Measurements from ENCODE around the gene CATSPERZ.
"Not testable (repeated sequence)": the region's sequence is repeated elsewhere in the genome, so short reads cannot be mapped to it uniquely, and the experiment has no call there.

The CATSPERZ gene

DNA sequence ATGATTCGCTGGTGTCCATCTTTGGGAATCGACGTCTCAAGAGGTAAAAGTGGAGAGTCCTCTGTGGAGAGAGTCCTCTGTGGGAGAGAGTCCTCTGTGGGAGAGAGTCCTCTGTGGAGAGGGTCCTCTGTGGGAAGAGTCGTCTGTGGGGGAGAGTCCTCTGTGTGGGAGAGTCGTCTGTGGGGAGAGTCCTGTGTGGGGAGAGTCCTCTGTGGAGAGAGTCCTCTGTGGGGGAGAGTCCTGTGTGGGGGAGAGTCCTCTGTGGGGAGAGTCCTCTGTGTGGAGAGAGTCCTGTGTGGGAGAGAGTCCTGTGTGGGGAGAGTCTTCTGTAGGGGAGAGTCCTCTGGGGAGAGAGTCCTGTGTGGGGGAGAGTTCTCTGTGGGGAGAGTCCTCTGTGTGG lies 20.9 kb downstream of the CATSPERZ start:
- DNase-seq: no peak

DNA sequence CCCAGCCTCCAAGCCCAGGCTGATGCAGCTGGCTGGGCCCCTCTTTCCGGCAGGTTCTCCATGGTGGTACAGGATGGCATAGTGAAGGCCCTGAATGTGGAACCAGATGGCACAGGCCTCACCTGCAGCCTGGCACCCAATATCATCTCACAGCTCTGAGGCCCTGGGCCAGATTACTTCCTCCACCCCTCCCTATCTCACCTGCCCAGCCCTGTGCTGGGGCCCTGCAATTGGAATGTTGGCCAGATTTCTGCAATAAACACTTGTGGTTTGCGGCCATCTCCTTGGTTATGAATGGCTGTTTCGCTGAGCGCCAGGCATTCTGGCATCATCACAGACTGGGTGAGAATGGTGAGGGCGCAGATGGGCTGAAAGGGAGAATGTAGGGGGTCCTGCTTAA lies 21.4 kb downstream of the CATSPERZ start:
- DNase-seq: no peak

DNA sequence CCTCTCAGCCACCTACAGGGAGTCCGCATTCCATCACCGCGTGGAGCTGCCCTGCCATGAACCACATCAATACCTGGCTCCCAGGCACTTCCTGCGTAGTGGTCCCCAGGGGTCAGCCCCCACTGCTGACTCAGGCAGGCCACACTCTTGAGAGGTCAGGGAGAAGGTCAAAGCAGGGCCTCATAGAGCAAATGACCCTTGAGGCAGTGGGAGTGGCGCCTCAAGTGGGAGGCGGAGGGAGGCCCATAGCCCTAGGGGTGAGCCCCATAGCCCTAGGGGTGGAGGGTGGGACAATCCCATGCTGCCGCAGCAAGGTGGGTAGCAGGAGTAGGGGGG lies 22.7 kb downstream of the CATSPERZ start:
- DNase-seq: no peak

DNA sequence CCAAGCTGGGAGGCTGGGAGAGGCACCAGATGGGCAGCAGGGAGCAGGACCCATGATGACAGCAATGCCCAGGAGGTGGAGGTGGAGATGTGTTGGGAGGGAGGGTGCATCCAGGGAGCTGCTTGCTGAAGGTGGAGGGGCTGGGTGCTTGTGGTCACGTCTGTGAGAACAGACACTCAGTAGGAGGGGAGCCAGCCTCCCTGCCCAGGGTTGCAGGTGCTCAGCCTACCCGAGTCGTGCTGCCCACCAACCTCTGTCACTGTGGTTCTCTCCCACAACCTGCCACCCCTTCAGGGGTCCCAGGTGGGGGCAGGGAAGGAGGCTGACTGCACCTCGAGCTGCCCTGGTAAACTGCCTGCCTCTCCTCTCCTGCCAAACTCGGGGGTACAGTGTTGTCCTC lies 23.2 kb downstream of the CATSPERZ start:
- no peak for DNase-seq

DNA sequence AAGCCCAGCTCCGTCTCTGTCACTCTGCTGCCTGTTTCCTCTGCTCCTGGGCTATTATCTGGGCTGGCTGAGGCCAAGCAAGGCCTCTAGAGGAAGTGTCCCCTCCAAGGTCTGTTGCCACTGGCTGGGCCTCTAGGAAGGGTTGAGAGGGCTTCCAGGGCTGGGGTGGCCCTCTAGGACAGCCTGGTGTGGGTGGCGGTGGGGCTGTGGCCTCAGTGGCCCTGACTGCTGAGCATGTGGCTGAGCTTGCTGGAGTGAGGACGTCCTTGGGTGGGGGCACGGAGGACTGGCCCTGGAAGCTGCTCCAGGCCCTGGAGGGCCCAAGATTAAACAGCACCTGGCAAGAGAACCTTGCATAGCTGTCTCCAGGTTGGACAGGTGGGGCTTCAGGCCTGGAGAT lies 23.8 kb downstream of the CATSPERZ start:
- not testable (repeated sequence) for DNase-seq

DNA sequence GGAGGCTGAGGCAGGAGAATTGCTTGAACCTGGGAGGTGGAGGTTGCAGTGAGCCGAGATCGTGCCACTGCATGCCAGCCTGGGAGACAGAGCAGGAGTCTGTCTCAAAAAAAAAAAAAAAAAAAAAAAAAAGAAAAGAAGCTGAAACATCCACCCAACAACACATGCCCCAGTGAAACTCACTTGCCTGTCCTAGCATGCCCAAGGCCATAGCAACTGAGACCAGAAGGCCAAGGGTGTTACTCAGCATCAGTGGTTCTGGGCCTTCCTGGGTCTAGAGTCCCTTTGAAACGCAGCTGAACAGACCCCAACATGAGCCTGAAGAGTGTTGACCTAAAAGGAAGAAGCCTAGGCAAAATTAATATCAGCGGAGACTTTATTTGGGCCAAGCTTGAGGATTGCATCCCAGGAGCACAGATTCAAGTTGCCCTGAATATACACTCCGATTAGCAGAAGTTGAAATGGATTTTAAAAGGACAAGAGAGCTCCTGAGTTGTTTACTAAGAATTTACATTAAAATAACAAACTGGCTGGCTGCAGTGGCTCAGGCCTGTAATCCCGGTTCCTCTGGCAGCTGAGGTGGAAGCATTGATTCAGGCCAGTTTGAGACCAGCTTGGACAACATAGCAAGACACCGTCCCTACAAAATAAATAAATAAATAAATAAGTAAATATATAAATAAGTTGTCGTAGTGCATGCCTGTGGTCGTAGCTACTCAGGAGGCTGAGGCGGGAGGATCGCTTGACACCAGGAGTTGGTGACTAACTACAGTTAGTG lies 24.7 kb downstream of the CATSPERZ start:
- no peak for DNase-seq

DNA sequence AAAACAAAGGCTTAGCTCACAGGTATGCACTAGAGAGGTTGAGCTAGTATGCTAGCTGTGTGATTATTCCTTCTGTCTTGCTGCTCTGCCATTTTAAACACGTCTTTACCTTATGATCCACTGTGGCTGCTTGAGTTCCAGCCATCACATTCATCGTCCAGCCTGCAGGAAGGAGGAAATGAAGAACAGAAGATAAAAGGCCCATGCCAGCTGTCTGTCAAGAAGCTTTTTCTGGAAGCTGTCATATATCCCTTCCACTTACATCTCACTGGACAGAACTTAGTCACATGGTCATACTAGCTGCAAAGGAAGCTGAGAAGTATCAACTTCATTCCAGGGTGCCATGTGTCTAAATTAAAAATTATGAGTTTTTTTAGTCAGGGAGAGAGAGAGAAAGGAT lies 27.2 kb downstream of the CATSPERZ start:
- DNase-seq: no peak

DNA sequence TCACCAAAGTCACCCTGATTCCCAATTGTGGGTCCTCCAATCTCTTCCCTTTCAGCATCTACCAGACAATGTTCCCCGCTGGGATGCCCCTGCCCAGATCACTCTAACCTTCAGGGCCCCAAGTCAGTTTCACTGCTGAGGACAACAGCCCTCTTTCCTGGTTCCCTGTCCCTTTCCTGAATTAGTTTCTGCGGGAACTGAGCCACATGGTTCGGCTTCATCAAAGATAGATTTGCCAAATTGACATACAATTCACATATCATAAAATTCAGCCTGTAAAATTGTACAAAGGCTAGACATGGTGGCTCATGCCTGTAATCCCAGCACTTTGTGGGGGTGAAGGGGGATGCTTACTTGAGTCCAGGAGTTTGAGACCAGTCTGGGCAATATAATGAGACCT lies 27.8 kb downstream of the CATSPERZ start:
- DNase-seq: no peak

DNA sequence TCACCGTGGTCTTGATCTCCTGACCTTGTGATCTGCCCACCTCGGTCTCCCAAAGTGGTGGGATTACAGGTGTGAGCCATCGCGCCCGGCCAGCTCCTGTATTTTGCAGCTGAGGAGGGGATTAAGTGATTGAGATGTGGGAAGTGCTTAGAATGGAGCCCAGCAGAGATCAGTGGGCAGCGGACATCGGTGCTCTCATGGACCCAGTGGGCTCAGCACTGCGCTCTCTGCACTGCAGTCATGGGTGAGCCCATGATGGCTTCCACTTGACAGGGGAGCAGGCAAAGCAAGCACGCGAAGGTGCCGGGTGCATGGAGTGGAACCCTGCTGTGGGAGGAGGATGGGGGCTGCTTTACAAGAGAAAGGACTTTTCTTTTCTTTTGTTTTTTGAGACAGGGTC lies 30.7 kb downstream of the CATSPERZ start:
- no peak for DNase-seq

DNA sequence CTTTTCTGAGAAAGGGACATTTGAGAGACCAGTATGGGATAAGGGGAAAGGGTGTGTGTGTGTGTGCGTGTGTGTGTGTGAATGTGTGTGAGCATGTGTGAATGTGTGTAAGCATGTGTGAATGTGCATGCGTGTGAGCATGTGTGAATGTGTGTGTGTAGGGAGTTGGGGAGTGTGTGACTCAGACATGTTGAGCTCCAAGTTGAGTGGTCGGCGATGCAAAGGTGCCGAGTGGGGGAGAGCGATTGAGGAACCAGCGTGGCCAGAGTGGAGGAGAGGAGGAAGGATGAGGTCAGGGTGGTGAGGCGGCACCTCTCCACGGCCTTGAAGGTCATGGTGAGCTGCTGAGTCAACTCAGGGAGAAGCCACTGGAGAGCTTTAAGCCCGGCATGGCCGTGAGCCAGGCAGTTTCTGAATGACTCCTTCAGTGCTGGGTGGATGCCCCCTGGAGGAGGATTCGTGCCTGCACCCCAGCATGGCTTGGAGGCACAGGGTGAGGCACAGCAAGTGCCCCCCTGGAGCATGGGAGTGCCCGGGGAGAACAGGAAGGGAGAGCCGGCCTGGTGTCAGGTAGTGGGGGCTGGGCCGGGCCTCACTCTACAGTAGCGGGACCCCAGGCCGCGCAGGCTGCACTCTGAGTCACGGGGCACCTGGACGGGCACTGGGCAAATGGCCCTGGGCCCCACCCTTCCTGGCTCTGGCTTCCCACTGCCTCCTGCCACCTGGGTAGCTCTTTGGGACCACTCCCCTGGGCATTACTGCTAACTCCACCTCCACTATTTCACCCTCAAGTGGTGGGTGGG lies 31.6 kb downstream of the CATSPERZ start:
- DNase-seq: peak; percentile 73 to 84

DNA sequence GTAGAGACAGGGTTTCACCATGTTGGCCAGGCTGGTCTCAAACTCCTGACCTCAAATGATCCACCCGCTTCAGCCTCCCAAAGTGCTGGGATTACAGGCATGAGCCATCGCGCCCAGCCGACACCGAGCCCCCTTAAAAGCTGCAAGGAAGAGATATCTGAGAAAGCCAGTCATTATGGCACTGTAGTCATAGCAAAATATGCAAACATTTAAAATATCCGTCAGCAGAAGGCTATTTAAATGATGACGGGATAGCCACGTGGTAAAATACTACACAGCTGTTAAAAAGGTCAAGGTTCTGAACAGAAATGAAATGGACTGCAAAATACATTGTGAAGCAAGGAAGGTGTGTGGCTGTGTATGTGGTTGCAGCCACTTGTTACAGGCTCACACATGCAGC lies 33.4 kb downstream of the CATSPERZ start:
- DNase-seq: no peak

DNA sequence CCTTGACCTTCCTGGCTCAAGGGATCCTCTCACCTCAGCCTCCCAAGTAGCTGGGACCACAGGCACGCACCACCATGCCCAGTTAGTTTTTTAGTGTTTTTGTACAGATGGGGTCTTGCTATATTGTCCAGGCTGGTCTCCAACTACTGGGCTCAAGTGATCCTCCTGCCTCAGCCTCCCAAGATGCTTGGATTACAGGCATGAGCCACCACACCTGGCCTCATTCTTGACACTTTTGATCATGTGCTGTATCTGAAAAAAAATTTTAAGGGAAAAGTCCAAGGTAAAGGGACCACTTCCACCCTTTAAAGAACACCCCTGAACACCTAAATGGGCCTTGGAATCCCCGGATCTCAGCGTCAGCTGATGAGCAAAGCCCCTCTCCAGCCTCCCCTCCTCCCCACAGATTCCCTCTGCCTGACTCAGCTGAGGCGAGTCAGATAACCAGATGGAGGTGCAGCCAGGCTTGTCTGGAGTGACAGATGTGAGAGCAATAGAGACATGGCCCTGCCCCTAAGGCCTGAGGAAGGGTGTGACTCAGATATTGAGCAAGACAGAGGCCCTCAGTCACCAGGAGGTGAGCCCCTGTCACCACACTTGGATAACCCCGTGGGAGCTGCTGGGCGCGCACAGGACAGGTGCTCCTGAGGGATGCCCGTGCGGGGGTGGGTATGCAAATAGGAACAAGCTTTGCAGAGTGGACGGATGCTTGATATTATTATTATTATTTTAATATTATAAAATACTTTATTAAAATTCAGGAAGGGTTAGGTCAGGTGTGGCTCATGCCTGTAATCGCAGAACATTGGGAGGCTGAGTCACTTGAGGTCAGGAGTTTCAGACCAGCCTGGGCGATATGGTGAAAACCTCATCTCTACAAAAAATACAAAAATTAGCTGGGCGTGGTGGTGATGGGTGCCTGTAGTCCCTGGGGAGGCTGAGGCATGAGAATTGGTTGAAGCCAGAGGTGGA lies 34.9 kb downstream of the CATSPERZ start:
- peak in 1 of 2 donors; percentile 74 for DNase-seq

DNA sequence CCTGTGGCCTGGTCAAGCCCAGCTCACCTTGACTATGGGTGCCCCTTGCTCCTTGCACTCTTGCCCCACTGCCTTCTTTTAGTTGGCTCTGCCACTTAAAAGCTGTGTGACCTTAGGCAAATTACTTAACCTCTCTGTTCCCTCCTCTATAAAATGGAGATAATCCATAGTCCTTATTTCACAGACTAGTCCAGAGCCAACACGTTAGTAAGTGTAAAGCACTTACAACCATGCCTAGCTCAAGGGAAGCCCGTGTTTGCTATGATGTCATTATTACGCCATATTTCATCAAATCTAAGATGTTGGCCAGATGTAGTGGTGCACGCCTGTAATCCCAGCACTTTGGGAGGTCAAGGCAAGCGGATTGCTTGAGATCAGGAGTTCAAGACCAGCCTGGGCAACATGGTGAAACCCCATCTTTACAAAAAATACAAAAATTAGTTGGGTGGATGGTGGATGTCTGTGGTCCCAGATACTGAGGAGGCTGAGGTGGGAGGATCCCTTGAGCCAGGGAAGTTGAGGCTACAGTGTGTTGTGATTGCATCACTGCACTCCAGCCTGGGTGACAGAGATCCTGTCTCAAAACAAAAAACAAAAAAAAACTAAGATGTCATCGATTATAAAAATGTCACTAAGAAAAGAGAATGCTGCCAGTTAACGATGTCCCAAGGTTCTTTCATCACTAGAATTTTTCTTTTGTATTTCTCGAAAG lies 37.5 kb downstream of the CATSPERZ start:
- DNase-seq: no peak

DNA sequence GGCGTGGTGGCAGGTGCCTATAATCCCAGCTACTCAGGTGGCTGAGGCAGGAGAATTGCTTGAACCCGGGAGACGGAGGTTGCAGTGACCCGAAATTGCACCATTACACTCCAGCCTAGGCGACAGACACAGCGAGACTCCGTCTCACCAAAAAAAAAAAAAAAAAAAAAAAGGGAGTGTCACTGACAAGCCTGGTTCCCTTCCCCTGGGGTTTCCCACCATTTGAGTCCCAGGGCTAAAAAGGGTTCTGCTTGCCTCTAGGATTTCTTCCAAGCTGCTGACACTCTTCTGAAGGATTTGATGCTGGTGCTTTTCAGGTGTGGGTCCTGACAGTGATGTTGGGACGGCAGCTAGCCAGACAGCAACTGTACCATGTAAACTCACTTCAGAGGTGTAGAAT lies 38.6 kb downstream of the CATSPERZ start:
- DNase-seq: no peak

DNA sequence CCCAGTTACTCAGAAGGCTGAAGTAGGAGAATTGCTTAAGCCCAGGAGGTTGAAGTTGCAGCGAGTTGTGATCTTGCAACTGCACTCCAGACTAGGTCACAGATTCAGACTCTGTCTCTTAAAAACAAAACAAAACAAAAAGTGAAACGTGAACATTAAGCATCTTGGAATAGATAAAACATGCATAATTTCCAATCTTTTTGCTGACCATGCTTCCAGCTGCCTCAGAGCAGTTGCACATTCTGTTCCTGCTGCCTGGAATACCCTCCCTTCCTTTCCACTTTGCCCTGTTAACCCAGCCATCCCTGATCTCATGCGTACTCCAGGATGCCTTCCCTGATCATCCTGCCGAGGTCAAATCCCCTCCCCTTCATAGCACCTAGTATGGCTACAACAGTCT lies 39.1 kb downstream of the CATSPERZ start:
- DNase-seq: no peak

DNA sequence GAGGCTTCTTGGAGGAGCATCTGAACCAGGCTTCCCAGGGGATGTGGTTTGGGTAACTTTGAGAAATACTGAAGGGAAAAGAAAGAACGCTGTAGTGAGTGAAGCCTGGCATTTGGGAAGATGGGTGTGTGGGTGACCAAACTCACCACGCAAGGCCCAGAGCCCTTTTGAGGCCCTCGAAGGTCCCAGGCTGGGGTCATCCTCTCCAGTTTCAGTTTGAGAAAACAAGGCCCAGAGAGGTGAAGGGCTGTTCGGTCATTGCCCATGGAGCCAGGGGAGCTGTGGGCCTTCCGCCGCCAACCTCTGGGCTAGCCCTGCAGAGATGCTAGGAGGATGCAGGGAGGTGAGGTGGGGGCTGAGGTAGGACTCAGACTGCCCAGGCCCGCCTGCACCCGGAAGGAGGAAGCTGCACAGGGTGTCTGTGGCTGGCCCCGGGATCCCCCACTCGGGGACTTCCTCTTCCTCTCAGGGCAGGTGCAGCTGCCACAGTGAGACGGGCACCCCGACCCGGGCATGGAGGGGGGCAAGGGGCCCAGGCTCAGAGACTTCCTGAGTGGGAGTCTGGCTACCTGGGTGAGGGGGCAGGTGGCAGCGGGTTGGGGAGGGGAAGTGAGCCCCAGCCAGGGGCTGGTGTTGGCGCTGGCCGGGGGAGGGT lies 39.7 kb downstream of the CATSPERZ start, which contains the start of gene CCDC88B:
TSS of gene CCDC88B (plus strand) at position 451 of the 655 bp plus-strand sequence. CDS start at position 514, 63 bp downstream.
- DNase-seq: peak; percentile 91 to 93

DNA sequence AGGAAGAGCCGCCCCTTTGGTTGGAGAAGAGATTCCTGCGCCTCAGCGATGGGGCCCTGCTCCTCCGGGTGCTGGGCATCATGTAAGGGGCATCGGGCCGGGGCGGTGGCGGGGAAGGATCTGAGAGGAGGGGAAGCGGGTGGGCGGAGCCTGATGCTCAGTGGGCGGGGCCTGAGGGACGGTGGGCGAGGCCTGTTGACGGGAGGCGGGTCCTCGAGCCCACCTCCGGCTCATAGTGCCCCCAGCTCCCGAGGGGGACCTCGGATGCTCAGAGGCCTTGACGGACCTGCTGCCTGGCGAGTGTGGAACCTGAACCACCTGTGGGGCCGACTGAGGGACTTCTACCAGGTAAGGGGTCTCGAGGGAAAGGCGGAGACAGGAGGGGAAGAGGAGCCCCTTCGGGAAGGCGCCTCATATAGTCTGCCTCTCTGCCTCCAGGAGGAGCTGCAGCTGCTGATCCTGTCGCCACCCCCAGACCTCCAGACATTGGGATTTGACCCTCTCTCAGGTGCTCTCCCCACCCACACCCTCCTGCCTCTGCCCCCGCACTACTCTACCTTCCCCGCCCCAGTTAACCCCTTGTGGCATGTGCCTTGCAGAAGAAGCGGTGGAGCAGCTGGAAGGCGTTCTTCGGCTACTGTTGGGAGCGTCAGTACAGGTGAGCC lies 40.6 kb downstream of the CATSPERZ start:
- peak; percentile 77 to 80 for DNase-seq

DNA sequence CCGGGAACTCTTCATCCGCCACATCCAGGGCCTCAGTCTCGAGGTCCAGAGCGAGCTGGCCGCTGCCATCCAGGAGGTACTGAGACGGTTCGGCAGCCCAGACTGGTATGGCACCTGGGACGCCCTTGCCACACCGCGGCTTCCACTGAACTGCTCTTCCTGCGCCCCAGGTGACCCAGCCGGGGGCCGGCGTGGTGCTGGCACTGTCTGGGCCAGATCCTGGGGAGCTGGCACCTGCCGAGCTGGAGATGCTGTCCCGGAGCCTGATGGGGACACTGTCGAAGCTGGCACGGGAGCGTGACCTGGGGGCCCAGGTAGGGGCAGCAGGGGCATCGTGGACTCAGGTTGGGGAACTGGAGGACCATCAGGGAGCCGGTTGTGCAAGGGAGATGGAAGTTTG lies 41.3 kb downstream of the CATSPERZ start:
- DNase-seq: no peak

DNA sequence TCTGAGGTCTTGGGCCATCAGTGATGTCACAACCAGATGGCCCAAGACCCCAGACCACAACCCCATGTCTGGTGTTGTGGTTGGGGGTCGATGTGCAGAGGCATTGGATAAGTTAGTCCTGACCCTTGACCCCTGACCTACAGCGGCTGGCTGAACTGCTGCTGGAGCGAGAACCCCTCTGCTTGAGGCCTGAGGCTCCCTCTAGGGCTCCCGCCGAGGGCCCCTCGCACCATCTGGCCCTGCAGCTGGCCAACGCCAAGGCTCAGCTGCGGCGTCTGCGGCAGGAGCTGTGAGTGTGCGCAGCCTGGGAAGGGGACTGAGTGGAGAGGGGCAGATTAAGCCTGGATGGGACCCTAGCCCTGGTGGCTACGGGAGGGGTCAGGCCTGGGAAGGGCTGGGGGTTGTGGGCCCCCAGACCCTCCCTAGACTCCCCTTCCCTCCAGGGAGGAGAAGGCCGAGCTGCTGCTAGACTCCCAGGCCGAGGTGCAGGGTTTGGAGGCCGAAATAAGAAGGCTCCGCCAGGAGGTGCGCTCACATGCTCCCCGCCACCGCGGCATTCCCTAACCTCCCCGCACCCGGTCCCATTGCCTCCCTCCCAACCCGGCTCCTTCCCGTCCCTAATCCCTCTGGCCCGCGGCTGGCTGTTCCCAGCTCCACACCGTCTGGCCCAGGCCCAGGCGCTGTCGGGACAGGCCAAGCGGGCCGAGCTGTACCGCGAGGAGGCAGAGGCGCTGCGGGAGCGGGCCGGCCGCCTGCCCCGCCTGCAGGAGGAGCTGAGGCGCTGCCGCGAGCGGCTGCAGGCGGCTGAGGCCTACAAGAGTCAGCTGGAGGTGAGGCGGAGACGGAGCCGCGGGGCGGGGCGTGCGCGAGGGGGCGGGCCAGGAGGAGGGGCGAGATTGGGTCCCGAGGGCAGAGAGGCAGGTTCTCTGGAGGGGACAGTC lies 42.0 kb downstream of the CATSPERZ start:
- DNase-seq: peak; percentile 91 to 93

Data from CD4-positive, alpha-beta T cell treated with Interleukin-4 for 1 hour (primary cell).